ENCODE results near the gene N4BP3.
"Not testable (repeated sequence)": the region's sequence is repeated elsewhere in the genome, so short reads cannot be mapped to it uniquely, and the experiment has no call there.

Gene N4BP3

DNA sequence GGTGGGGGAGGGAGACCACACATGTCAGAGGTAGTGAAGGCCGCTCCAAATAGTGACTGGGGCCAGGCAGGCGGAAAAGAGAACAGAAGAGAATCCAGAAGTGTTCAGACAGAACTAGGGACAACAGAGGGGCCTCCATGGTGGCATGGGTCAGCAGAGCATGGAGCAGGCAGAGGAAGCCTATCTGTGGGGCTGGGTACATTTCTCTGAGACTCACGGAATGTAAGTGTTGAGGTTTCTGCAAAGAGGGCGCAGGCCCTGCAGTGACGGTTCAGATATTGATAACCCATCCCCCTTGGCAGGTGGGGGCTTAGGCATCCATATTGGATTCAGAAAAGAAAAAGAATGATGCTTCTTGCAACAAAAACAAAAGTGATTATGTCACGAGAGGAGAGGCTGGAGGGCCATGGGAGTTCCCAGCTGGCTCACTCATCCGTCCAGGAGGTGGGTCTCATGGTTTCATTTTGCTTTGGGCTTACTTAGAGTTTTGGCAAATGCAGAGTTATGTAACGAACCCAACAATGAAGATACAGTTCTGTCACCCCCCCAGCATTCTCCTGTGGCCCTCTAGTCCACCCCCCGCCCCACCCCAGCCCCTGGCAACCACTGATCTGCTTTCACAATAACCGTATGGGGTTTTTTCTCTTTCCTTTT lies 12.0 kb downstream of the N4BP3 start:
- H2AFZ ChIP-seq (ENCODE audit: low read depth, low read length) = no peak overlapping the region
- no peak overlapping the region for H3K9ac ChIP-seq (ENCODE audit: low read depth, low read length)
- H3K4me3 ChIP-seq (ENCODE audit: low read depth in 1 of 2, low read length in 2 of 2) = no peak overlapping the region
- no peaks in the 10 kb centered on the region for H3K9me3 ChIP-seq (ENCODE audit: insufficient read depth, low read length, severe bottlenecking)
- TF ChIP-seq, protein P1, sequence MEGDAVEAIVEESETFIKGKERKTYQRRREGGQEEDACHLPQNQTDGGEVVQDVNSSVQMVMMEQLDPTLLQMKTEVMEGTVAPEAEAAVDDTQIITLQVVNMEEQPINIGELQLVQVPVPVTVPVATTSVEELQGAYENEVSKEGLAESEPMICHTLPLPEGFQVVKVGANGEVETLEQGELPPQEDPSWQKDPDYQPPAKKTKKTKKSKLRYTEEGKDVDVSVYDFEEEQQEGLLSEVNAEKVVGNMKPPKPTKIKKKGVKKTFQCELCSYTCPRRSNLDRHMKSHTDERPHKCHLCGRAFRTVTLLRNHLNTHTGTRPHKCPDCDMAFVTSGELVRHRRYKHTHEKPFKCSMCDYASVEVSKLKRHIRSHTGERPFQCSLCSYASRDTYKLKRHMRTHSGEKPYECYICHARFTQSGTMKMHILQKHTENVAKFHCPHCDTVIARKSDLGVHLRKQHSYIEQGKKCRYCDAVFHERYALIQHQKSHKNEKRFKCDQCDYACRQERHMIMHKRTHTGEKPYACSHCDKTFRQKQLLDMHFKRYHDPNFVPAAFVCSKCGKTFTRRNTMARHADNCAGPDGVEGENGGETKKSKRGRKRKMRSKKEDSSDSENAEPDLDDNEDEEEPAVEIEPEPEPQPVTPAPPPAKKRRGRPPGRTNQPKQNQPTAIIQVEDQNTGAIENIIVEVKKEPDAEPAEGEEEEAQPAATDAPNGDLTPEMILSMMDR (IDR thresholded peaks at IDR 0.05; ENCODE audit: borderline replicate concordance, extremely low read depth, low read length, poor library complexity, severe bottlenecking) = no peak
- peaks cover 33% of the 10 kb centered on the region for H3K4me1 ChIP-seq (ENCODE audit: insufficient read depth, low read length)
- H3K27me3 ChIP-seq (ENCODE audit: insufficient read depth, low read length, poor library complexity) = no peaks in the 10 kb centered on the region
- no peaks in the 10 kb centered on the region; the same call in 1 of the 2 replicates for H3K36me3 ChIP-seq (ENCODE audit: insufficient read depth, low read length)
- H3K79me2 ChIP-seq (ENCODE audit: insufficient read depth, low read length) = peaks cover 3% of the 10 kb centered on the region
- no peak overlapping the region for H3K4me2 ChIP-seq (ENCODE audit: insufficient read depth, low read length)
- DNase-seq = no peak
- H4K20me1 ChIP-seq (ENCODE audit: insufficient read depth, low read length) = 0 out of 2 replicates have a peak, but pooled peaks cover 3% of the 10 kb centered on the region
- no peak overlapping the region for H3K27ac ChIP-seq (ENCODE audit: low read length)
- ATAC-seq (ENCODE audit: insufficient read depth, low read depth) = no peak

DNA sequence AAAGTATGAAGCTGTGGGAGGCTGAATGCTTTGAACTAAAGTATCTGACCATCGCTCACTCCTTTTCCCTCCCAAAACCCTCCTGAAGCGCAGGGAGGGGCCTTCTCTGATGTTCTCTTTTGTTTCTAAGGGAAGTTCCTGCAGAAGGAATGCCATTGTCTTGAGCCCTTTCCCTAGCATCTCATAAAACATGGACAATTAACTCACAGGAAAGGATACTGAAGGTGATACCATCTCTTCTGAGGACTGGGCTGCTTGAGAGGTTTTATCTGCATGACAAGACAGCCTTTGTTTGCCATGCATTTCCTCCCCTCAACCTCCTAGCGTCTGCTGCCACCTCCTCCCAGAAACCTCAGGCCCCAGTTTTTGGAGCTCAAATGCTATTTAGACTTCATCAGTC lies 13.2 kb downstream of the N4BP3 start:
- H4K20me1 ChIP-seq (ENCODE audit: insufficient read depth, low read length) = no peaks in the 10 kb centered on the region
- no peaks in the 10 kb centered on the region for H3K27me3 ChIP-seq (ENCODE audit: insufficient read depth, low read length, poor library complexity)
- H3K9ac ChIP-seq (ENCODE audit: low read depth, low read length) = no peak overlapping the region
- H3K4me2 ChIP-seq (ENCODE audit: insufficient read depth, low read length) = no peak overlapping the region
- TF ChIP-seq EZH2 (IDR thresholded peaks at IDR 0.05; ENCODE audit: borderline replicate concordance, low read depth, low read length, severe bottlenecking) = no peak
- TF ChIP-seq, protein P1 (IDR thresholded peaks at IDR 0.05; ENCODE audit: borderline replicate concordance, extremely low read depth, low read length, poor library complexity, severe bottlenecking) = no peak
- H3K4me3 ChIP-seq (ENCODE audit: low read depth in 1 of 2, low read length in 2 of 2) = no peak overlapping the region
- no peaks in the 10 kb centered on the region for H3K9me3 ChIP-seq (ENCODE audit: insufficient read depth, low read length, severe bottlenecking)
- H3K79me2 ChIP-seq (ENCODE audit: insufficient read depth, low read length) = peaks cover 14% of the 10 kb centered on the region
- no peak overlapping the region for H3K27ac ChIP-seq (ENCODE audit: low read length)
- no peak overlapping the region for H2AFZ ChIP-seq (ENCODE audit: low read depth, low read length)
- ATAC-seq (ENCODE audit: insufficient read depth, low read depth) (no peak), DNase-seq (no peak)
- H3K4me1 ChIP-seq (ENCODE audit: insufficient read depth, low read length) = peaks cover 25% of the 10 kb centered on the region
- H3K36me3 ChIP-seq (ENCODE audit: insufficient read depth, low read length) = no peaks in the 10 kb centered on the region; the same call in 1 of the 2 replicates

DNA sequence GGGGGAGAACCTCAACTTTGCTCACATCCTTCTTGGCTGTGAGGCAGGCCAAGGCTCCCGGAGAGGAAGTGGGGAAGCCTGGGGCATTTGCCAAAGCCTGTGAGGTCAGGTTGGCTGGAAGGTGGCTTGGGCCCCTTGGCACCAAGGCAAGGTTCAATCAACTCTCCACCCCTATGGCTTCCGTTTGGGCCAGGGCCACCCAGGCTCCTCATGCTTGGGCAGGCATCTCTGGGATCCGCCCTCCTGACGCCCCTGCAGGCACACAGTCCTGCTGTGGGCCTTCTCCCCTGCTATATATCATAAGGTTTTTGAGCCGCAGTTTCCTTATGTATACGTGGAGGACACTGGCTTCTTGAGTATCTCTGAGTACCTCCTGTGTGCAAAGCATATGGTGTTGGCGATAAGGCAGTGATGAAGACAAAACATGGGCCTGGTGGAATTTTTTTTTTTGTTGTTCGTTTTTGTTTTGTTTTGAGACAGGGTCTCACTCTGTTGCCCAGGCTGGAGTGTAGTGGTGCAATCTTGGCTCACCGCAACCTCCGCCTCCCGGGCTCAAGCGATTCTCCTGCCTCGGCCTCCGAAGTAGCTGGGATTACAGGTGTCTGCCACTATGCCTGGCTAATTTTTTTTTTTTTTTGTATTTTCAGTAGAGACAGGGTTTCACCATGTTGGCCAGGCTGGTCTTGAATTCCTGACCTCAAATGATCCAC lies 14.1 kb downstream of the N4BP3 start:
- not testable (repeated sequence) for DNase-seq; H3K27ac ChIP-seq (ENCODE audit: low read length); H3K9ac ChIP-seq (ENCODE audit: low read depth, low read length); H3K27me3 ChIP-seq (ENCODE audit: insufficient read depth, low read length, poor library complexity); H3K36me3 ChIP-seq (ENCODE audit: insufficient read depth, low read length); H2AFZ ChIP-seq (ENCODE audit: low read depth, low read length); H3K9me3 ChIP-seq (ENCODE audit: insufficient read depth, low read length, severe bottlenecking); H3K4me3 ChIP-seq (ENCODE audit: low read depth in 1 of 2, low read length in 2 of 2); ATAC-seq (ENCODE audit: insufficient read depth, low read depth); H4K20me1 ChIP-seq (ENCODE audit: insufficient read depth, low read length); H3K4me2 ChIP-seq (ENCODE audit: insufficient read depth, low read length)
- peaks cover 25% of the 10 kb centered on the region for H3K4me1 ChIP-seq (ENCODE audit: insufficient read depth, low read length)
- H3K79me2 ChIP-seq (ENCODE audit: insufficient read depth, low read length) = peaks cover 18% of the 10 kb centered on the region

DNA sequence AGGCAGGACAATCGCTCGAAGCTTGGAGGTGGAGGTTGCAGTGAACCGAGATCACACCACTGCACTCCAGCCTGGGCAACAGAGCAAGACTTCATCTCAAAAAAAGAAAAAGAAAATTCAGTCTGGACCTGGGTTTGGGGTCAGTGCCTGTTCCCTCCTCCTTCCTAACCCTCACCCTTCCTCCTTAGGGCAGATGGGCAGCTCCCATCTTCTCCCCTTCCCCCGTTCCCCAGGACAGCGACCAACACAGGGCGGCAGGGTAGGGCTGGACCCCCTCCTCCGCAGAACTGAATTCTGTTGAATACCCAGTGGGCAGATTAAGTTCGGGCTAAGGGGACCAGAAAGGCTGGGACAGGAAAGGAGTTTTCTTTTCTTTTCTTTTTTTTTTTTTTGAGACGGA lies 16.0 kb downstream of the N4BP3 start:
- Histone ChIP-seq H3K9ac (ENCODE audit: low read depth, low read length) (no peak overlapping the region; the same call in 1 of the 2 replicates), H3K36me3 (ENCODE audit: insufficient read depth, low read length) (peaks cover 5% of the 10 kb centered on the region), H3K9me3 (ENCODE audit: insufficient read depth, low read length, severe bottlenecking) (no peaks in the 10 kb centered on the region), H2AFZ (ENCODE audit: low read depth, low read length) (no peak overlapping the region), H3K4me2 (ENCODE audit: insufficient read depth, low read length) (peak overlapping the region; percentile 77), H3K27ac (ENCODE audit: low read length) (no peak overlapping the region), H3K79me2 (ENCODE audit: insufficient read depth, low read length) (peaks cover 22% of the 10 kb centered on the region), H3K4me3 (ENCODE audit: low read depth in 1 of 2, low read length in 2 of 2) (no peak overlapping the region; a peak in 1 of 4 replicates), H3K4me1 (ENCODE audit: insufficient read depth, low read length) (peaks cover 25% of the 10 kb centered on the region), H4K20me1 (ENCODE audit: insufficient read depth, low read length) (peaks cover 3% of the 10 kb centered on the region; the same call in 1 of the 2 replicates), H3K27me3 (ENCODE audit: insufficient read depth, low read length, poor library complexity) (no peaks in the 10 kb centered on the region)
- ATAC-seq (ENCODE audit: insufficient read depth, low read depth) = no peak
- no peak for DNase-seq
- TF ChIP-seq, protein P1 (IDR thresholded peaks at IDR 0.05; ENCODE audit: borderline replicate concordance, extremely low read depth, low read length, poor library complexity, severe bottlenecking) = no peak
- TF ChIP-seq EZH2 (IDR thresholded peaks at IDR 0.05; ENCODE audit: borderline replicate concordance, low read depth, low read length, severe bottlenecking) = no peak

DNA sequence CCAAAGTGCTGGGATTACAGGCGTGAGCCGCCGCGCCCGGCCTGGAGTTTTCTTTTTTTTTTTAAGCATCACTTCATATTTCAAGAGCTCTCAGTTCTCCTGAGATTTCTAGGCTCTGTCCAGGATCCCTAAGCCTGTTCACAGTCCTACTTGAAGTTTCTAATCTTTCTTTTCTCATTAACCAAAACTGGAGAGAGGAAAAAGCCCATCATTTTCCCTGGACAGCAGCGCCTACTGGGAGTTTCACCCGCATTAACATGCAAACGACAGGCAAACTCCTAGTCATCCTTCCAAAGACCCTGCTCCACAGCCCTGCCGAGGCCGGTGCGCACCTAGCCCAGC lies 16.9 kb downstream of the N4BP3 start:
- H3K79me2 ChIP-seq (ENCODE audit: insufficient read depth, low read length) = peaks cover 27% of the 10 kb centered on the region
- H4K20me1 ChIP-seq (ENCODE audit: insufficient read depth, low read length); H3K27me3 ChIP-seq (ENCODE audit: insufficient read depth, low read length, poor library complexity); ATAC-seq (ENCODE audit: insufficient read depth, low read depth); DNase-seq; H3K9me3 ChIP-seq (ENCODE audit: insufficient read depth, low read length, severe bottlenecking): not testable (repeated sequence)
- H3K4me1 ChIP-seq (ENCODE audit: insufficient read depth, low read length) = peaks cover 25% of the 10 kb centered on the region
- H3K27ac ChIP-seq (ENCODE audit: low read length) = peak overlapping the region; percentile 89
- H3K4me3 ChIP-seq (ENCODE audit: low read depth in 1 of 2, low read length in 2 of 2) = peak overlapping the region; percentile 87 to 92
- H3K9ac ChIP-seq (ENCODE audit: low read depth, low read length) = peak overlapping the region; percentile 99
- H2AFZ ChIP-seq (ENCODE audit: low read depth, low read length) = peak overlapping the region; percentile 97
- peak overlapping the region; percentile 77 for H3K4me2 ChIP-seq (ENCODE audit: insufficient read depth, low read length)
- H3K36me3 ChIP-seq (ENCODE audit: insufficient read depth, low read length) = peaks cover 10% of the 10 kb centered on the region

Data from DND-41 (cell line).